B cell (primary cell): ENCODE data around the gene DFFB. TPM values are rescaled to one million over a fixed set of nuclear protein-coding genes. Genes with fewer than 3 reads are reported as not detected.

Source experiments
- ATAC-seq: fragments of 200-7000 bp; cut with Tn5 transposase; one replicate; pipeline ENCODE4 v1.10.0; 2021; ENCODE audit warnings: low read depth, mild to moderate bottlenecking, moderate number of reproducible peaks, moderate library complexity
- CTCF ChIA-PET: fragments of 350-600 bp; sonication (Branson Sonifier 250); formaldehyde crosslinking; loops from one replicate; lab custom pipeline; 2021; ENCODE audit warnings: antibody characterized with exemption, inconsistent platforms; lab: Charles Lee
- POLR2A ChIA-PET: fragments of 350-600 bp; sonication (Branson Sonifier 250); formaldehyde crosslinking; loops from one replicate; lab custom pipeline; 2021; ENCODE audit warnings: antibody characterized with exemption; lab: Charles Lee
- DNase-seq: peaks from one replicate; pipeline ENCODE4 v3.0.0; 2013
- H2AFZ ChIP-seq: 2 replicates; pipeline ENCODE4 v1.6.1; 2012; ENCODE audit warnings: mild to moderate bottlenecking, low read depth, low read length; ENCODE audit not compliant: insufficient read depth, poor library complexity, severe bottlenecking
- H3K27ac ChIP-seq, 2 donors: 1 replicate in 1 of 2; 2 replicates in 1 of 2; pipeline ENCODE4 v1.5.1; 2012 to 2013; ENCODE audit warnings: low read length in 2 of 2, mild to moderate bottlenecking in 2 of 2, moderate library complexity in 1 of 2
- H3K27me3 ChIP-seq, 4 experiments: fragments of 200-600 bp in 1 of 4; sonication (generic) in 1 of 4; replicated peaks in 1 of 4; 1 replicate in 2 of 4; 2 replicates in 2 of 4; pipeline versions ENCODE4 v1.6.1 to v1.7.0; 2013 to 2016; ENCODE audit warnings: low read length in 3 of 4, mild to moderate bottlenecking in 2 of 4, mixed read lengths in 1 of 4, moderate library complexity in 1 of 4; ENCODE audit not compliant: insufficient read depth in 4 of 4, control insufficient read depth in 3 of 4; ENCODE audit errors: control extremely low read depth in 1 of 4
- H3K36me3 ChIP-seq, 2 experiments: replicated peaks in 1 of 2; 1 replicate in 1 of 2; 2 replicates in 1 of 2; pipeline versions ENCODE4 v1.6.1 to v1.7.1; 2013; ENCODE audit warnings: low read length in 1 of 2; ENCODE audit not compliant: insufficient read depth in 2 of 2, control insufficient read depth in 1 of 2; ENCODE audit errors: control extremely low read depth in 1 of 2, extremely low read depth in 1 of 2
- H3K4me1 ChIP-seq, 2 donors: fragments of 200-600 bp in 1 of 2; sonication (generic) in 1 of 2; 1 replicate in 1 of 2; 2 replicates in 1 of 2; pipeline versions ENCODE4 v1.5.1 to v1.6.1; 2013 to 2017; ENCODE audit warnings: low read length in 2 of 2; ENCODE audit not compliant: control insufficient read depth in 2 of 2, insufficient read depth in 2 of 2
- H3K4me2 ChIP-seq: replicated peaks from 2 replicates; pipeline ENCODE3; 2012; ENCODE audit warnings: mild to moderate bottlenecking, low read depth, low read length; ENCODE audit not compliant: poor library complexity, severe bottlenecking
- H3K4me3 ChIP-seq, 5 experiments: fragments of 200-600 bp in 1 of 5; sonication (generic) in 1 of 5; 1 replicate in 3 of 5; 2 replicates in 2 of 5; pipeline versions ENCODE4 v1.5.1 to v1.7.0; 2011 to 2016; ENCODE audit warnings: low read length in 4 of 5, mild to moderate bottlenecking in 4 of 5, low read depth in 2 of 5, control low read depth in 1 of 5, moderate library complexity in 1 of 5; ENCODE audit not compliant: insufficient read depth in 1 of 5; ENCODE audit errors: control extremely low read depth in 1 of 5, extremely low read depth in 1 of 5
- H3K79me2 ChIP-seq: fragments of 200-600 bp; sonication (generic); one replicate; pipeline ENCODE4 v1.6.0; 2016; ENCODE audit warnings: low read length; ENCODE audit not compliant: control insufficient read depth, insufficient read depth
- H3K9ac ChIP-seq: fragments of 200-600 bp; sonication (generic); 2 replicates; pipeline ENCODE4 v1.6.1; 2017; ENCODE audit warnings: mild to moderate bottlenecking, low read length, moderate library complexity
- H3K9me3 ChIP-seq, 3 donors: one replicate each; pipeline versions ENCODE4 v1.6.1 to v1.7.1; 2013; ENCODE audit warnings: low read length in 2 of 3; ENCODE audit not compliant: control insufficient read depth in 2 of 3, insufficient read depth in 1 of 3; ENCODE audit errors: control extremely low read depth in 1 of 3
- H4K20me1 ChIP-seq: 2 replicates; pipeline ENCODE4 v1.6.0; 2012; ENCODE audit warnings: mild to moderate bottlenecking, low read length; ENCODE audit not compliant: insufficient read depth, control insufficient read depth, poor library complexity, severe bottlenecking
- H3K27ac Mint-ChIP-seq: one replicate; pipeline ENCODE4 v1.8.0; 2021; ENCODE audit warnings: mixed read lengths
- H3K27me3 Mint-ChIP-seq: one replicate; pipeline ENCODE4 v1.8.0; 2021; ENCODE audit warnings: mixed read lengths
- H3K4me1 Mint-ChIP-seq: one replicate; pipeline ENCODE4 v1.8.0; 2021; ENCODE audit warnings: mixed read lengths
- H3K4me3 Mint-ChIP-seq: one replicate; pipeline ENCODE4 v1.8.0; 2021; ENCODE audit warnings: mixed read lengths
- H3K9me3 Mint-ChIP-seq: one replicate; pipeline ENCODE4 v1.8.0; 2022; ENCODE audit warnings: mixed read lengths; ENCODE audit not compliant: insufficient read depth
- CTCF ChIP-seq: fragments of 200-600 bp; IDR thresholded peaks from one replicate; pipeline ENCODE4 v1.8.0; 2022; ENCODE audit warnings: antibody characterized with exemption, mild to moderate bottlenecking
- EZH2 ChIP-seq: IDR thresholded peaks from 2 replicates; pipeline ENCODE4 v1.6.1; 2012; ENCODE audit warnings: borderline replicate concordance, low read depth, mild to moderate bottlenecking, moderate library complexity, low read length; ENCODE audit not compliant: insufficient read depth, poor library complexity, severe bottlenecking
- WGBS: methylation state at CpG from one replicate; pipeline ENCODE4 v1.1.5; 2013; ENCODE audit warnings: missing lambda C conversion rate; ENCODE audit not compliant: insufficient coverage; 5-methylcytosine and 5-hydroxymethylcytosine counted together
- intact Hi-C: fragments of 100-400 bp; cut with micrococcal nuclease; formaldehyde crosslinking; loops from one replicate; pipeline ENCODE4 v1.10.0; 2022
- polyA plus RNA-seq: library from polyadenylated mRNA; depleted of rRNA; stranded (reverse); fragments of >200 nt; gene quantifications from 2 replicates; pipeline ENCODE4 v1.2.3, GENCODE V29; 2012
- total RNA-seq, 2 donors: library from RNA; stranded (reverse); fragments of 120-200 nt in 1 of 2; gene quantifications; 1 replicate in 1 of 2; 2 replicates in 1 of 2; pipeline versions ENCODE4 v1.2.3 to v1.2.4, GENCODE V29; 2013 to 2022

The DFFB gene
- total and polyA plus RNA-seq, 2 donors (not counting 1 experiment from before 2014, with no cell fraction given), result 14.0 to 17.4 TPM

- H3K36me3 ChIP-seq, result peaks cover 9 to 24% of the 10 kb centered on the region in 2 experiments
- H4K20me1 ChIP-seq, result peaks cover 29% of the 10 kb centered on the region
- TF ChIP-seq CTCF, result no peak
- TF ChIP-seq EZH2, result no peak
- H3K27me3 ChIP-seq, result no peaks in the 10 kb centered on the region
- peaks cover 86% of the 10 kb centered on the region for H3K79me2 ChIP-seq
- H3K9me3 ChIP-seq, result peaks cover 0 to 18% (median 7%) of the 10 kb centered on the region in 3 donors
- H3K4me2 ChIP-seq, result no peak overlapping the region
- no peaks in the 10 kb centered on the region for H3K27me3 Mint-ChIP-seq
- no peak overlapping the region for H2AFZ ChIP-seq
- WGBS, result 93% methylated on average over 14 of the region's 17 CpGs
- H3K4me3 Mint-ChIP-seq, result no peak overlapping the region
- DNase-seq (no peak), ATAC-seq (no peak)
- no peak overlapping the region for H3K4me3 ChIP-seq
- peaks cover 18 to 33% of the 10 kb centered on the region in 2 donors for H3K4me1 ChIP-seq
- H3K27ac ChIP-seq, result no peak overlapping the region
- POLR2A ChIA-PET, result no interaction called here
- CTCF ChIA-PET, result no interaction called here
- no peak overlapping the region for H3K27ac Mint-ChIP-seq
- intact Hi-C loops, result no loop called here
- no peak overlapping the region for H3K9ac ChIP-seq
- H3K4me1 Mint-ChIP-seq, result peaks cover 42% of the 10 kb centered on the region
- peaks cover 4% of the 10 kb centered on the region for H3K9me3 Mint-ChIP-seq
Measured at GRCh38 chr1:3894626-3895278, 37.5 kb downstream of the DFFB start.

- no peak overlapping the region for H3K4me3 Mint-ChIP-seq
- no peak overlapping the region for H3K4me2 ChIP-seq
- H3K9ac ChIP-seq, result no peak overlapping the region
- intact Hi-C loops, result no loop called here
- H3K79me2 ChIP-seq, result peaks cover 82% of the 10 kb centered on the region
- 97% methylated on average over 13 of the region's 13 CpGs for WGBS
- no peak for ATAC-seq
- no peaks in the 10 kb centered on the region for H3K27me3 ChIP-seq
- H4K20me1 ChIP-seq, result peaks cover 23% of the 10 kb centered on the region
- POLR2A ChIA-PET, result no interaction called here
- no peak overlapping the region for H3K27ac Mint-ChIP-seq
- H3K27me3 Mint-ChIP-seq, result no peaks in the 10 kb centered on the region
- no peak overlapping the region for H3K4me3 ChIP-seq
- no peak for DNase-seq
- peaks cover 4% of the 10 kb centered on the region for H3K9me3 Mint-ChIP-seq
- peaks cover 42% of the 10 kb centered on the region for H3K4me1 Mint-ChIP-seq
- peaks cover 18 to 33% of the 10 kb centered on the region in 2 donors for H3K4me1 ChIP-seq
- no peak overlapping the region for H2AFZ ChIP-seq
- H3K27ac ChIP-seq, result no peak overlapping the region
- peaks cover 0 to 18% (median 7%) of the 10 kb centered on the region in 3 donors for H3K9me3 ChIP-seq
- peaks cover 4 to 18% of the 10 kb centered on the region in 2 experiments for H3K36me3 ChIP-seq
- CTCF ChIA-PET, result no interaction called here
- TF ChIP-seq EZH2 (no peak), CTCF (no peak)
Measured at GRCh38 chr1:3895279-3895950, 38.1 kb downstream of the DFFB start.
